Measurements from ENCODE around the gene FAXDC2.
"Not testable (repeated sequence)": the region's sequence is repeated elsewhere in the genome, so short reads cannot be mapped to it uniquely, and the experiment has no call there.

Gene FAXDC2

GRCh38 chr5:154830596-154830995, 19.8 kb downstream of the FAXDC2 start:
- no peak for DNase-seq (ENCODE audit: low read depth in 2 of 2)

DNA sequence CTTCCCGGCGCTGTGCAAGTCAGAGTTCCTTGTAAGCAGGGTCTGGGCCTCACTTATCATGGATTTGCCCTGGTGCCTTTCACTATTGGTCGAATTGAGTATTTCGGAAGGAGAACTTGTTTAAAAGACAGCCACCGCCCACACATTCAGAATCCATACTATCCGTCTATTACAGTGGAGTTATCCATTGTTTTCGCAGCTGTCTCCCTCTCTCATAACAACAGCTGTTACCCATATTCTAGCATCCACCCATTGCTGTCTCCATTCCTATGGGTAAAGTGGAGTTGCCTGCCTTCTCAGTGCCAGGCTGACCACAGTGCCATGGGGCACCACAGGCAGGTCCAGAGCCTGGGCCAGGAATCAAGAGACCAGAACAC, 20.2 kb downstream of the FAXDC2 start:
- no peak for DNase-seq (ENCODE audit: low read depth in 2 of 2)

GRCh38 chr5:154829589-154830218, 20.7 kb downstream of the FAXDC2 start:
- DNase-seq (ENCODE audit: low read depth in 2 of 2): peak in 1 of 2 donors; percentile 16

- no peak for DNase-seq (ENCODE audit: low read depth in 2 of 2)
Observed at GRCh38 chr5:154829181-154829588, 21.2 kb downstream of the FAXDC2 start.

DNA sequence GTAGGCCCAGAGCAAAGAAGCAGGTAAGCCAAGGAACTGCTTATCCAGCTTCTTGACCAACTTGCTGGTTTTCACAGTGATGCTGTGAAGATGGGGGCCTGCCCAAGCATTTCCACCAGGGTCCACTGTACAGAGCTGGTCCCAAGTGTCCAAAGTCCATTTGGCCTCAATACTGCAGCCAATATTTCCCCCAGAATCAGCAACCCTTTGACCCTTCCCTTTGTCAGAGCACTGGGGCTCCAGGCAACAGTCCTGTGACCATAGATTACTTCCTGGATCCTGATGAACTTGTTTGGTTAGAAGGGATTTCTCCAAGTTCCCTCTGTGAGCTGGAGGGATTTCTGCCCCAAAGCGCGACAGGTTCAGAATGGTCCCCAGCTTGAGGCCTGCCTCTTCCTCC, 26.3 kb downstream of the FAXDC2 start:
- DNase-seq (ENCODE audit: low read depth in 2 of 2): no peak

- no peak for DNase-seq (ENCODE audit: low read depth in 2 of 2)
Observed at GRCh38 chr5:154823605-154824004, 26.8 kb downstream of the FAXDC2 start.

DNA sequence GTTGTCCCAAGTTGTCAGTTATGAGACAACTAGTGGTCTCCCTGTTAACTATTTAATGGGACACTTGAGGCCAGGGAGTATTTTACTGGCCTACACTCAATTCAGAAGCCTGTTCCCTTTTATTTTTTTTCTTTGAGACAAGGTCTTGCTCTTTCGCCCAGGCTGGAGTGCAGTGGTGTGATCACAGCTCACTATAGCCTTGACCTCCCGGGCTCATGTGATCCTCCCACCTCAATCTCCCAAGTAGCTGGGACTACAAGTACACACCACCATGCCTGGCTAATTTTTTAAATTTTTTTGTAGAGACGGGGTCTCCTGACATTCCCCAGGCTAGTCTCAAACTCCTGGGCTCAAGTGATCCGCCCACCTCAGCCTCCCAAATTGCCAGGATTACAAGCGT, 27.5 kb downstream of the FAXDC2 start:
- DNase-seq (ENCODE audit: low read depth in 2 of 2): not testable (repeated sequence)

GRCh38 chr5:154820383-154820782, 30.0 kb downstream of the FAXDC2 start:
- no peak for DNase-seq (ENCODE audit: low read depth in 2 of 2)

- no peak for DNase-seq (ENCODE audit: low read depth in 2 of 2)
Observed at GRCh38 chr5:154819546-154819945, 30.9 kb downstream of the FAXDC2 start.

GRCh38 chr5:154818471-154819116, 31.8 kb downstream of the FAXDC2 start:
- no peak for DNase-seq (ENCODE audit: low read depth in 2 of 2)

- no peak for DNase-seq (ENCODE audit: low read depth in 2 of 2)
Observed at GRCh38 chr5:154817815-154818214, 32.6 kb downstream of the FAXDC2 start.

- DNase-seq (ENCODE audit: low read depth in 2 of 2): no peak
Observed at GRCh38 chr5:154816891-154817492, 33.4 kb downstream of the FAXDC2 start.

GRCh38 chr5:154815684-154816247, 34.6 kb downstream of the FAXDC2 start:
- no peak for DNase-seq (ENCODE audit: low read depth in 2 of 2)

GRCh38 chr5:154815025-154815424, 35.4 kb downstream of the FAXDC2 start:
- DNase-seq (ENCODE audit: low read depth in 2 of 2): no peak

DNA sequence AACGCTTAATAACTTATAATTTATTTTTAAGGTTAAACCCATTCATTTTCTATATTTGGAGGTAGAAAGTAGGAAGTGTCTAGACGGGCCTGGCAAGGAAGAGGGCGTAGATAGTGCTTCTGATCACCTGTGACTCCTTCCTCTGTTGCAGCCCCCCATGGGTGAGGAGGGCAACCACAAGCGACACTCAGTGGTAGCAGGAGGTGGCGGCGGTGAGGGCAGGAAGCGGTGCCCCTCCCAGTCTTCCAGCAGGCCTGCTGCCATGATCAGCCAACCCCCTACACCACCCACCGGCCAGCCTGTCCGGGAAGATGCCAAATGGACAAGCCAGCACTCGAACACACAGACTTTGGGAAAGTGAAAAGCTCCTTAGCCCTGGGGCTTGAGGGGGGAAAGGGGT, 36.7 kb downstream of the FAXDC2 start:
- peak in 1 of 2 donors; percentile 4 for DNase-seq (ENCODE audit: low read depth in 2 of 2)

DNA sequence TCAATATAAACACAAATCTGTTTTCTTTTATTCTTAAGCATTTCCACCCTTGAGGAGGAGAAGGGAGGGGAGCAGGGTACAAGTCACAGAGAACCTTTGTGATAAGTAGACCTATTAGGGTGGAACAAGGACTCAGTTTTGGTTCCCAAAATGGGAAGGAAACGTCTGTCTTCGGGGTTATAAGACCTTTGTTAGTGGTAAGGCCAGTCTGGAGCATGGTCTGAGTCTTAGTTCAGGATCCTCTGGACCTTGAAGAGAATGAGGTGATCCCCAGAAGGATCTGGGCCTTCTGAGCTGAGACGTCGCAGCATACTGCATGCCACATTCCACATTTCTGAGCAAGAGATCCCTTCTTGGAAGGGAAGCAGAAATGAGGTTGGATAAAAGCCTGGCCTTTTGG, 37.2 kb downstream of the FAXDC2 start:
- no peak for DNase-seq (ENCODE audit: low read depth in 2 of 2)

- DNase-seq (ENCODE audit: low read depth in 2 of 2): peak; percentile 22 to 34
Observed at GRCh38 chr5:154811653-154812465, 38.5 kb downstream of the FAXDC2 start.

DNA sequence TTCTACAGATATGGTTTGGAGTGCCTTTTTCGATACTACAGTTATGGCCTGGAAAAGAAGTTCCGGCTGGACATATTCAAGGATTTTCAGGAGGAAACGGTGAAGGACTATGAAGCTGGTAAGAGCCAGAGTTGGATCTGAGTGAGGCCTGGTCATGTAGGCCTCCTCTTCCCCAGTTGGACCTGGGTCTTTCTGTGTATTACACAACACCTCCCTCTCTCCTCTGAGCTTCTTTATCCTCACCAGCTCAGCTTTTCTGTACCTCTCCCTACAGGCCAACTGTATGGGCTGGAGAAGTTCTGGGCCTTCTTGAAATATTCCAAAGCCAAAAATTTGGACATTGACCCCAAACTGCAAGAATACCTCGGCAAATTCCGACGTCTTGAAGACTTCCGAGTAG, 39.2 kb downstream of the FAXDC2 start:
- no peak for DNase-seq (ENCODE audit: low read depth in 2 of 2)

DNA sequence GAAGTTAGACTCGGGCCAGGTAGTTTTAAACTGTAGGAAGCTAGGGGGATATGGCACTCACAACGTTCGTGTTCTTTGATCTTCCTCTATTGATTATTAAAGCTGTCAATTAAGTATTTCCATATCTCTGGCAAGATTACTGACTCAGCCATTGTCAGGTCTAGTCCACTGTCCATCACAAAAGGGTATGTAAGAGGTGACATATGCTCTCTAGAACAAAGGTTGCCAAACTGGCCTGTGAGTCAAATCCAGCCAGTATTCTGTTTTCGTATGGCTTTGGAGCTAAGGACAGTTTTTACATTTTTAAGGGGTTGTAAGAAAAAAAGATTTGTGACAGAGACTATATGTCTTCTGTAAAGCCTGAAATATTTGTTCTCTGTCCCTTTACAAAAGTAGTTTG, 44.2 kb downstream of the FAXDC2 start:
- no peak for DNase-seq (ENCODE audit: low read depth in 2 of 2)

GRCh38 chr5:154802050-154802449, 48.4 kb downstream of the FAXDC2 start:
- no peak for DNase-seq (ENCODE audit: low read depth in 2 of 2)

GRCh38 chr5:154801083-154801482, 49.3 kb downstream of the FAXDC2 start:
- no peak for DNase-seq (ENCODE audit: low read depth in 2 of 2)

DNA sequence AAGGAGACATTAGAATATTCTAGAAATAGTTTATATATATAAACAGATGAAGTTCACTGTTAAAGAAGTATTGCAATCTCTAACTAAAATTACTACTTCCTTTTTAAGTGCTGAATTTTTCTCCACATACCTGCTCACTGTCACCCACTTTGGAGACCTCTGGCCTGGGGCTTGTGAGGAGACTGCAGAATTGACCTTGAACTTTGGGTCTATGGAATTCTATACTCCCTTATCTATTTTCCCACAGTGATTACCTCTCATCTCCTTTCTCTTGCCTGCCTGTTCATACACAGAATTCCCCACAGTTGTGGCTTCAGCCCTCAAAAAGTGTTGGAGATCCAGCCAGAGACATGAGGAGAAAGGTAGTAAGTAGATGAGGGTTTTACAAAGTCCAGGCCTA, 49.8 kb downstream of the FAXDC2 start:
- no peak for DNase-seq (ENCODE audit: low read depth in 2 of 2)
